GOT3 (cell line): ENCODE data around the gene P2RX7.
"Not testable (repeated sequence)": the region's sequence is repeated elsewhere in the genome, so short reads cannot be mapped to it uniquely, and the experiment has no call there.

Experiments
- DNase-seq: peaks from one replicate; lab custom pipeline; 2025; ENCODE audit warnings: mixed read lengths; lab: John Stamatoyannopoulos, UW

The P2RX7 gene

GRCh38 chr12:121135320-121135719, 2.6 kb downstream of the P2RX7 start:
- no peak for DNase-seq

- no peak for DNase-seq
Observed at GRCh38 chr12:121137512-121137911, 4.8 kb downstream of the P2RX7 start.

- no peak for DNase-seq
Observed at GRCh38 chr12:121138284-121138683, 5.6 kb downstream of the P2RX7 start.

- DNase-seq: no peak
Observed at GRCh38 chr12:121139286-121139685, 6.6 kb downstream of the P2RX7 start.

GRCh38 chr12:121142171-121142950, 9.7 kb downstream of the P2RX7 start:
- DNase-seq: no peak

- no peak for DNase-seq
Observed at GRCh38 chr12:121144416-121144914, 11.8 kb downstream of the P2RX7 start.

- no peak for DNase-seq
Observed at GRCh38 chr12:121145221-121145620, 12.5 kb downstream of the P2RX7 start.

GRCh38 chr12:121149289-121149688, 16.6 kb downstream of the P2RX7 start:
- not testable (repeated sequence) for DNase-seq

- no peak for DNase-seq
Observed at GRCh38 chr12:121154793-121155375, 22.2 kb downstream of the P2RX7 start.

- no peak for DNase-seq
Observed at GRCh38 chr12:121156365-121156764, 23.7 kb downstream of the P2RX7 start.

- no peak for DNase-seq
Observed at GRCh38 chr12:121158085-121158484, 25.4 kb downstream of the P2RX7 start.

GRCh38 chr12:121158728-121159351, 26.2 kb downstream of the P2RX7 start:
- DNase-seq: not testable (repeated sequence)

- DNase-seq: no peak
Observed at GRCh38 chr12:121159467-121160307, 27.0 kb downstream of the P2RX7 start.

GRCh38 chr12:121162384-121162783, 29.7 kb downstream of the P2RX7 start:
- no peak for DNase-seq

- DNase-seq: no peak
Observed at GRCh38 chr12:121162985-121163384, 30.3 kb downstream of the P2RX7 start.

GRCh38 chr12:121164839-121165238, 32.2 kb downstream of the P2RX7 start:
- DNase-seq: not testable (repeated sequence)

- no peak for DNase-seq
Observed at GRCh38 chr12:121165316-121165715, 32.6 kb downstream of the P2RX7 start.

- no peak for DNase-seq
Observed at GRCh38 chr12:121166356-121166755, 33.7 kb downstream of the P2RX7 start.

GRCh38 chr12:121167232-121167820, 34.6 kb downstream of the P2RX7 start:
- no peak for DNase-seq

- DNase-seq: no peak
Observed at GRCh38 chr12:121167951-121168350, 35.3 kb downstream of the P2RX7 start.

- DNase-seq: no peak
Observed at GRCh38 chr12:121170151-121170550, 37.5 kb downstream of the P2RX7 start.
